Stimulated activated CD4-positive, alpha-beta T cell treated with anti-CD3 and anti-CD28 coated beads, Interleukin-4, amount 100 ng/mL, for 4 hours (primary cell): ENCODE results near the gene CELSR1.

Experiments
- DNase-seq, 2 experiments: peaks; one replicate each; pipeline ENCODE4 v3.0.0-alpha.2; 2020

The CELSR1 gene, protein sequence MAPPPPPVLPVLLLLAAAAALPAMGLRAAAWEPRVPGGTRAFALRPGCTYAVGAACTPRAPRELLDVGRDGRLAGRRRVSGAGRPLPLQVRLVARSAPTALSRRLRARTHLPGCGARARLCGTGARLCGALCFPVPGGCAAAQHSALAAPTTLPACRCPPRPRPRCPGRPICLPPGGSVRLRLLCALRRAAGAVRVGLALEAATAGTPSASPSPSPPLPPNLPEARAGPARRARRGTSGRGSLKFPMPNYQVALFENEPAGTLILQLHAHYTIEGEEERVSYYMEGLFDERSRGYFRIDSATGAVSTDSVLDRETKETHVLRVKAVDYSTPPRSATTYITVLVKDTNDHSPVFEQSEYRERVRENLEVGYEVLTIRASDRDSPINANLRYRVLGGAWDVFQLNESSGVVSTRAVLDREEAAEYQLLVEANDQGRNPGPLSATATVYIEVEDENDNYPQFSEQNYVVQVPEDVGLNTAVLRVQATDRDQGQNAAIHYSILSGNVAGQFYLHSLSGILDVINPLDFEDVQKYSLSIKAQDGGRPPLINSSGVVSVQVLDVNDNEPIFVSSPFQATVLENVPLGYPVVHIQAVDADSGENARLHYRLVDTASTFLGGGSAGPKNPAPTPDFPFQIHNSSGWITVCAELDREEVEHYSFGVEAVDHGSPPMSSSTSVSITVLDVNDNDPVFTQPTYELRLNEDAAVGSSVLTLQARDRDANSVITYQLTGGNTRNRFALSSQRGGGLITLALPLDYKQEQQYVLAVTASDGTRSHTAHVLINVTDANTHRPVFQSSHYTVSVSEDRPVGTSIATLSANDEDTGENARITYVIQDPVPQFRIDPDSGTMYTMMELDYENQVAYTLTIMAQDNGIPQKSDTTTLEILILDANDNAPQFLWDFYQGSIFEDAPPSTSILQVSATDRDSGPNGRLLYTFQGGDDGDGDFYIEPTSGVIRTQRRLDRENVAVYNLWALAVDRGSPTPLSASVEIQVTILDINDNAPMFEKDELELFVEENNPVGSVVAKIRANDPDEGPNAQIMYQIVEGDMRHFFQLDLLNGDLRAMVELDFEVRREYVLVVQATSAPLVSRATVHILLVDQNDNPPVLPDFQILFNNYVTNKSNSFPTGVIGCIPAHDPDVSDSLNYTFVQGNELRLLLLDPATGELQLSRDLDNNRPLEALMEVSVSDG (N-terminal part only)

DNA sequence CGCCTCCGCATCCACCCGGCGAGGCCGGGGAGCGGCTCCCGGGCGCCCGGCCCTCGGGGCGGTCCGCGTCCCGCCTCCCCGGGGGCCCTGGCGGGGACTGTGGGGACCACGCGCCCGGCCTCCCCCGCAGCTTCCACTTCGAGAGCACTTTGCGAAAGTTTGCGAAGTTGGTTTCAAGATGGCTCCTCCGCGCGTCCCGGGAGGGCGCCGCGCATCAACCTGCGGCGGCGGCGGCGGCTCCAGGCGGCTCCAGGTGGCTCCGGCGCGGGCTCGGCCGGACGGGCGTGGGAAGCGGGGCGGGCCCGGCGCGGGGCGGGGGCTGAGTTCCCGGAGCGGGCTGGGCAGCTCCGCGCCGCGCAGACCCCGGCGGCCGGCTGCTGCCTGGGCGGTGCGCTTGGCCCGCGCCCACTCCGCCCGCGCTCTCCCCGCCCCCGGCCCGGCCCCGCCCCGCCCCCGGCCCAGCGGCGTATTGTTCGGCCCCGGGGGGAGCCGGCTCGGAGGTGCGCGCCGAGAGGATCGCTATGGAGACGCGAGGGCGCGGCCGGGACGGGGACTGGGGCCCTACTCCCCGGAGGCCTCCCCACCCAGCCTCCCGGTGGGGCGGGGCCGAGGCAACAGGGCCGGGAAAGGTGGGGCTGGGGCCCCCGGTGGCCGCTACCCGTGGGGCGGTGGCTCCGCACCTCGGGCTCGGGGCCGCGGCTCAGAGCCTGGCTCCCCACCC lies at the start of gene CELSR1:
Gene CELSR1 (minus strand): TSS at position 396 of the 721 bp plus-strand sequence. CDS start 450 bp downstream, outside the sequence.
- DNase-seq, result peak; percentile 15 to 32

DNA sequence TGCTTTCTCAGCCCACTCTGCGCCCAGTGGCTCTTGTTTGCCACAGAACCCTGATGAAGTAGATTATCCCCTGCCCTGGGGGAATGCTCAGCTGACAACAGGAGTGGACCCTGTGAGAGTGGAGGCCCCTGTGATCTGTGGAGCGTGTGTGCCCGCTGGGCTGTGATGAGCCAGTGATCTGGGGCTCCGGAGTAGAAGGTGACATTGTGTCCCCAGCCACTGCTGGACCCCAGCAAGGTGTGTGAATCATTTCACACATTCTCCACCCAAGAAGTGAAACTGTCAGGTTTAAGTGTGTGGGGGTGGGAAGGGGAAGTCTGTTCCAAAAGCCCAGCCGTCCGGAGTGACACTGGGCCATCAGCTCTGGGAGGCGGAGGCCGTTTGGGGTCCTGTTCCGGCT lies 49.6 kb upstream of the CELSR1 start:
- no peak for DNase-seq

DNA sequence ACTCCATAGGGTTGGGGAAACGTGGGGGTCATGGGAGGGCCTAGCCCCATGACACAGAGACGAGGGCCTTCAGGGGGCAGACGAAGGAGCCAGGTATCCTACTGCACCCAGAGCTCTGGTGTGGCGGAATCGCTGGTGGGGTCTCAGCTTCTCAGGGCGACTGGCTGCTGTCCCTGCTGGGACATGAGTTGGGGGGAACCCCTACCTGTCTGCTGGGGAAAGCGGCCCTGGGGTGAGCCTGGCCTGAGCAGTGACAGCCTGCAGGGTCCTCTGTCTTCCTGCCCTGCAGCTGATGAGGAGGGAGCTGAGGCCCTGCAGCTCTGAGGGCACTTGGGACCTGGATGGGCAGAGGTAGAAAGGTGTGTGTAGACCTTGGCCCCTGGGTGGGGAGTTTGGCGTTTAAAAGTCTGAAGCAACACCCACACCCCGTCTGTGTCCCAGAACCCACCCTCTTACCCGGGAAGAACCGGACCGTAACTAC lies 49.2 kb upstream of the CELSR1 start:
- DNase-seq, result no peak

DNA sequence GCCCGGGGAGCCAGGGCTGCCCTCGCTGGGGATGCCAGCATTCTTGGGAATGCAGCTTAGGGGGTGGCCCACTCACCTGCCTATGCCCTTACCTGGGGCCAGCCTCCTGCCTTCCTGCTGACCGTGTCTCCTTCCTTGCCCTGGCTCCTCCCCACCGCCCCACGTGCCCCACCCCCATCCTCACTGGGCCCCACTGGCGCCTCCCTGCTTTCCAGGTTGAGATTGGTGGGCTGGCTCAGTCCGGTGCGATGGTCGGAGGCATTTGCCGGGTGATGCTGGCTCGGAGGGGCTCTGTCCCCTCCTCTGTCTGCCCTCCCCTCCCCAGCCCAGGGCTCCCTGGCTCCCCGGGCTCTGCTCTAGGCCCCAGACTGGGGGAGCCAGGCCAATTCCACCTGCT lies 48.7 kb upstream of the CELSR1 start:
- no peak for DNase-seq

DNA sequence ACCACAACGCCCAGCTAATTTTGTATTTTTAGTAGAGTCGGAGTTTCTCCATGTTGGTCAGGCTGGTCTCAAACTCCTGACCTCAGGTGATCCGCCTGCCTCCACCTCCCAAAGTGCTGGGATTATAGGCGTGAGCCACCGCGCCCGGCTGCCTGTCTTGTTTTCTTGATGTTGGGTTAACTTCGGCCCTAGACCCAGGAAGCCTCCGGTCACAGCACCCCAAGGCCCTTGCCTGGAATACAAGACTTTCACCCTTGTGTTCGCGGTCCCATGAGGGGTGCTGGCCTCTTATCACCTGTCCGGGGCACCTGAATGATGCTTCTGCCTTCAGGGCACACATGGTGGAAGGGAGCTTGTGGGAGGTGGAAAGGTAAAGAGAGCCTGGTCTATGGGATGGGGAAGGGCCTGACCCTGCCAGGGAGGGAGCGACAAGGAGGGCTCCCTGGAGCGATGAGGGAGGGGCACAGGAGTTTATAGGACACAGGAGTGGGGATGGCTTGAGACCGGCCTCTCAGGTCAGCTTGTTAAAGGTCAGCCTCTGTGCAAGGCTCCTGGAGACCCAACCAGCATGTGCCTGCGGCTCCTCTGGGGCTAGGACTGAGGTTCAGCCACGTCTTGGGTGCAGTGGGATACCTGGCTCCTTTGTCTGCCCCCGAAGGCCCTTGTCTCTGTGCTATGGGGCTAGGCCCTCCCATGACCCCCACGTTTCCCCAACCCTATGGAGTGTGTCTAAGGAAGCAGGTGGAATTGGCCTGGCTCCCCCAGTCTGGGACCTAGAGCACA lies 48.1 kb upstream of the CELSR1 start:
- no peak for DNase-seq

DNA sequence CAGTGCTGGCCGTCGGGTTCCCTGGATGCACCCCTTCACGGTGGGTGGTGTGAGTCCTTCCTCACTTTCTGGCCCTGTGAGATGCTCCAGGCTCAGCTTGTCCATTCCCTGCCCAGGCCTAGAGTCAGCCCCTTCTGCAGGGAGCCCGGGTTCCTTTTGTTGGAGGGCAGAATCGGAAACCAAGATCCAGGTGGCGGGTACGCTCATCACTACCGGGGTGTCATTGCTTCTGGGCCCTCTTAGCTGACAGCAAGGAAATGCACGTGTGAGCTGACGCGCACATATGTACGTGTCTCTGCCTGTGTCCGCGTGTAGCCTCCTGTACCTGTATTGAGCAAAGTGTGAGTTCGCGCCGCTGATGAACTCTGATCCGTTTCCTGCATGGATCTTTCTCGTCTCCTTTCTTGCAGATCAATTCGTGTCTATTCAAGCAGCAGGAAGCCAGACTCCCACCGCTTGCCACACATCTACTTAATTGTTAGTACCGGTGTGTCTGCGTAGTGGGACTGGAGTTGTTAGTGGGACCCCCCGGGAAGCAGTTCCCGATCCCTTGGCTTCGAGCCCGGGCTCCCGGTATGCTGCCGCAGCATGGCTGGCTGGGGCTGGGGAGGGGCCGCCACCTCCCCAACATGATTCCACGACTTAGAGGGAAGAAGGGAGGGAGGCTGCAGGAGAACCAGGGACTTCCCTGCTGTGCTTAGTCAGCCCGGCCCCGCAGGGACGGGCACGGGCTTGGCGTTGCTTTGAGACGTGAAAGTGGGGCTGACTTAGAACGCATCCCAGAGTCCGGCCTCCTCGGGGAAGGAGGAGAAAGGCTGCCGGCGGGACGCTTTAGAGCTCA lies 46.9 kb upstream of the CELSR1 start:
- no peak for DNase-seq

DNA sequence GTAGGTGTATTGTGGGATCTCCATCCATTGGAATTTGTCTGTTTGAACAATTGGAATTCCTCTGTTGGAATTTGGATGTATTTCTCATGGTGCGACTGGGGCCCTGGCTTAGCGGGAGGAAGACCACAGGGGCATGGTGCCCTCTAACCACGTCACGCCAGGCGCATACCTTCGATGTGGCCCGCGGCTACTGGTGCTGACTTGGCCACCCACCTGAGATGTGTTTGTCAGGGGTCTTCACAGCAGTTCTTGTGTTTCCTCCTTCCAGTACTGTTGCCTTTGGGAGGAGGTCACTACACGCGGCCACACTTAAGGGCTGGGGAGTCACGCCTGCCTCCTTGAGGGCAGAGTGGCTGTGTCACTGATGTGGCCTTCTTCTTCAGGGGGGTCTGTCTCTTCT lies 46.2 kb upstream of the CELSR1 start:
- no peak for DNase-seq

DNA sequence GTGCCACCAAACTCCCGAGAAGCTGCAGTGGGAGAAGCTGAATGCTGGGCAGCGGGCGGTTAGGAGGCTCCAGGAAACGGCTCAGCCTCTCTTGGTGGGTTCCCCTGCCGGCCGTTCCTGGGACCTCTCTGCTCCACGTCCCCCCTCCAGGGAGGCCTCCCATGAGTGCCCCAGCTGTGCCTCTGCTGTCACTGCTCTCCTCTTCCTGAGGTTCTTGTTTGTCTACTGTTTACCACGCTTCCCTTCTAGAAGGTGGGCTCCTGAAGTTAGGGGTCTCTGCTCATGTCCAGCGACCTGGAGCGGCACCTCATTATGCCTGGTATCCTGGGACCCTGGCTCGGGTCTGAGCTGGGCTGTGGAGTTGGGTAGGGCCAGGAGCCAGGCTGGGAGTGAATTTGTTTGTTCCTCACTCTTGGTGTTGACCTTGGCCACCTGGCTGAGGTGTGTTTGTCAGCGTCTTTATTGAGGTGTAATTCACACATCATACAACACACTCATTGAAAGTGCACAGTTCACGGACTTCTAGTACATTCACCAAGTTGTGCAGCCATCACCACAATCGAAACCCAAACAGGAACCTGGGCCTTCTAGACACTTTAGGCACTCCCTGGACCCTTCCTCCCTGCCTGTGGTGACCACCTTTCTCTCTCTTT lies 45.0 kb upstream of the CELSR1 start:
- DNase-seq, result no peak

DNA sequence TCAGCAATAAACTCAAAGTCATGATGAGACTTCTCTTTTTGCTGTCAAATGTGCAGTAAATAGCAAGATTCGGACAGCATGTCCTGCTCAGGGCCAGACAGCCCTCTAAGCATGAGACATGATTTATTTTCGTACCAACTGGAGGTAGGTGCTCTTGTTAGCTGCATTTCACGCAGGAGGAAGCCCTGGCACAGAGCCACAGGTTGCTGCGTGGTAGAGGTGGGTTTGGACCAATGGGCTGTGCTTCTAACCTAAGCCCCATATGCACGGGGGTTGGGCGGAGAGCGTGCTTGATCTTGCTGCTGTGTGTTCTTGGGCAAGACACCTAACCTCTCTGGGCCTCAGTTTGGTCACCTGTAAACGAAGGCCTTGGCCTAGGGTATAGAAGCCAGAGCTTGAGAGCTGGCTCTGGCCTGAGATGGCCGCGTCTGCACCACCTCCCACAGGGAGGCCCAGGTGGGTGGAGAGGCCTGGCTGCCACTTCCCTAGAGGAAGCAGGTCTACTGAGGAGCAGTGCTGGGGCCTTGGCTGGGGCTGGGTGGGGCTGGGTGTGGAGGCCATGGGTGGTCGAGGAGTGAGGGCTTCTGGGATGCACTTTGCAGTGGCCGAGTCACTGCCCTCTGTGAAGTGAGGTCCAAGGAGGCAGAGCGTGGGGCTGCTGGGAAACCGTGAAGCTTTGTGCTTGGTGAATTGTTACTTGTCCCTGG lies 44.3 kb upstream of the CELSR1 start:
- no peak for DNase-seq

DNA sequence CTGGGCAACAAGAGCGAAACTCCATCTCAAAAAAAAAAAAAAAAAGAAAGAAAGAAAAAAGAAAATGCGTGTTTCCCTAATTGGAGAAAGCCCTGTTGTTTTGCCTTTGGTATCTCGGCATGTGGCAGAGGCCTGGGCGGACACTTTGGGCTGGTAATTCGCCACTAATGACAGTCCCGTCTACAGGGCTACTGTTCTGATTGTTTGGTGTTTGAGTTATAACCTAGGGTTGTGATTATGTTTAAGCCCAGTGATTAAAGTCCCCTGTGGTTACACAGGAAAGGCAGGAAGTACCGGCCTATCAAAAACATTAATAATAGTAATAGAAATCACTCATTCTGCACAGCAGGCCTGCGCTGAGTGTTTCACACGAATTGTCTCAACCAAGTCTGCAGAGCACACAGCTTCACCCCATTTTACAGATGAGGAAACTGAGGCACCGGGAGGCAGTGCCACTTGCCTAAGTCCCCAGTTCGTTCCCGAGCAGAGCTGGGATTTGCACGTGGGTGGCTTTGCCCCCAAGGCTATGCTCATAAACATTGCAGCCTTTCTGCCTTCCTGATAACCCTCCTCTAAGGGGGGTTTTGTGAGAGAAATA lies 43.6 kb upstream of the CELSR1 start:
- no peak for DNase-seq

DNA sequence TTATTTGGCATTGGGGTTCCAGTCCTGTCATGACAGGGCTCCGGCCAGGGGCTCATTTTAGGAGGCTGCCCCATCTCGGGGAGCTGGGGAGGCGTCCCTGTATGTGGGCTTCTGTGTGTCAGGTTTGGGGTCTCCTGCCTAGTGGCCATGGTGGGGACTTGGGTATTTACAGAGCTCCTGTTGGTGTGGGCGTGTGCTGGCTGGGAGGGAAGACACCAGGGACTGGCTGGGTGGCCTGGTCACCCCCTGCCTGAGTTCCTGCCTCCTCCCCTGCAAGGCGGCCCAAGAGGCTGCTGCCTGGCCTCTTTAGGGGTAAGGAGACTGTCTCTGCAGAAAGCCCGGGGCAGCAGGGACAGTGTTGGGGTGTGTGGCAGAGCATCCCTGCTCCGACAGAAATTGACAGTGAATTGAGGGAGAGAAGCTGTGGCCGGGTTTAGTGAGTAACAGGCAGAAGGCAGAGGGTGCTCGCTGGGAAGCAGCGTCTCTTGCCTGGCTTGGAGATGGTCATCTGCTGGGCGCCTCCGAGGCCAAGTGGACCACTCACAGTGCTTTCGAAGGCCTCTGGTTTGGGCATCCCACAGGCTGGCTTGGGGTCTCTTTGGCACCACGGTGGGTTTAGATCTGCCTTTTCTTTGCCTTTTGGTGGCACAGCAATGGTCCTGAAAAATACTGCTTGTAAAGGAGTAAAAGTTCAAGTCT lies 42.5 kb upstream of the CELSR1 start:
- no peak for DNase-seq

DNA sequence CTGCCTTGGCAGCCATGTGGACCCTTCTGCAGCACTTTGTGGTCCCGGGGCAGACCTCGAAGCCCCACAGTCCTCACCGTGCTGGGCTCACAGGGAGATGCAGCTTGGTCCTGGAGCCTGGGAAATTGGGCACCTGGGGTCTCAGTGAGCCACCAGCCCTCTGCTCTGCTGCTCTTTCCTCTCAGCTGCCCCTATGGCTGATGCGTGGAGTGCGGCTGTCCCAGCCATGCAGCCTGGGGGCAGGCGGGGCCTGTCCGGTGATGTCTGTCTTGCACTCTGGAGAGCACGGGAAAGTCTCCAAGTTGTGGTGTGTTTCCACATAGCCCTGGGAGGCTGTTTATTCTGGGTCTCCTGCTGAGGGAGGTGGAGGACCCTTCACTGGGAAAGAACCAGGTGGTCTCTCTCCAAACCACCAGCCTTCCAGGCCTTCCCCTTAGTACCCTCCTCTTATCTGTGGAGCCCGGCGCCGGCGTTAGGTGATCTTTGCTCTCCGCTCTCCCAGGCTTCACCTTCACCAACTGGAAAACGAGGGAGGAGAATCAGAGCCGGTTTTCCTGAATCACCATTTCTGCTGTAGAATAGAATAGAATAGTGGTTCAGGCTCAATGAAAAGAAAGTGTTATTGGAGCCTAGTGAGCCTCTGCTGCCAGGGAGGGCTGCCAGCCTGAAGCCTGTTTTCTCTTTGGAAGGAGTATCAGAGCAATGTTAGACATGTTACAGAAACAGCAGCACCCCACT lies 41.6 kb upstream of the CELSR1 start:
- no peak for DNase-seq

DNA sequence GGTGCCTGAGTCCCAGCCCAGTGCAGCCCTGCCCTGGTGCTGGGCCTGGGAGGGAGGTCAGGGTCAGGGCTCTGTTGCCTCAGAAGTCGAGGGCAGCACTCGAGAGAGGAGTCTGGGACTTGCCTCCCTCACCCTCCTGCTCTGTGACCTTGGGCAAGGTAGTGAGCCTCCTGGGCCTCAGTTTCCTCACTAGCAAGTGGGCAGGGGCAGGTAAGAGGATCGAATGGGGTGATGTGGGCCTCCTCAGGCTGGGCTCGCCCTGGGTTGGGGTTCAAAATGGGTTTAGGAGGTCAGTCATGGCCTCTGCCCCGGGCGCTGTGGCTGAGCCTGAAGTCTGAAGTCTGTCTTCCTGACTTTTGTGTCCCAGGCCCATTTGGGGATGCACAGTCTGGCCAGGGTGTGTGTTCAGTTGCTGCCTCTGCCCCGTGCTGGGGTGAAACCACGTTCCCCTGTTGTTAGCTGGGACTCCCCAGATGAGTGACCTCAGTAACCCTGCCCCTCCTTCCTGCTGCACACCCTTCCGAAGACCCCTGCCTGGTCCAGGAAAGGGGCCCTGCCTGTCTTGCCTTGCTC lies 40.9 kb upstream of the CELSR1 start:
- DNase-seq, result no peak

DNA sequence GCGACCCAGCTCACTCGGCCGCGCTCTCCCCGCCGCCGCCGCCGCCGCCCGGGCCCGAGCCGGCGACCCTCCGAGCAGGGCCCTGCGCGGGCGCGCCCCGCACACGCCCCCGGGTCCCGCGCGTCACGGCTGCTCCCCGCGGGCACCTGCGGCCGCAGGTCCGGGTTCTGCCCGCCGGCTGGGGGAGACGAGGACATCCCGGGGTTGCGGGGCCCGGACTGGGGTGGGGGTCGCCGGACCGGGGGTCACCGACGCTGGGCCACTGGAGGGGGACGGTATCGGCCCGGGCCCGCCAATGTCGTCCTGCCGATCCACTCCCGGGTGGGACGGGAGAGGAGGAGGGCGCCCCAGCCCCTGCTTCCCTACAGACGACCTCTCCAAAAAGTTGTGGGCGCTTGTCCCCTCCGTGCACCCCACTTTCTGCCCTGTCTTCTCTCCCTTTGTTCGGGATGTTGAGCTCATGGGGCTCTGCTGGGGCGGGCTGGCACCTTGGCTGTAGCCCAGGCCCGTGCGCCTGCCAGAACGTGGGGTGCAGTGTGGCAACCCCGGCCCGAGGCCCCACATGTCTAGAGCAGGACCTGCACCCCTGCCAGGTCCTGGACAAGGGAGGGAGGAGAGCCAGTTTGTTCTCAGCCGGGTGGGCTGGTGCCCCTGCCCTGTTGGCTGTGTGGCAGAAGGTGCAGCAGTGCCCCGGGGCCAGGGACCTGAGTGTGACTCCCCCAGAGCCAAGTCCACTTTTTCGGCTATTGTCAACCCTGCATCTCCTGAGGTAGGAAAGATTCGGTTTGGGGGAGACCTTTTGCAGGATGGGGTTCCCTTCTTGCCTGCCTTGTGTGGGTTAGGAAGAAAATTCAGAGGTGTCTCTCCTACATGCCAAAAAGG lies 40.2 kb upstream of the CELSR1 start:
- DNase-seq, result peak in 1 of 2 experiments; percentile 22

DNA sequence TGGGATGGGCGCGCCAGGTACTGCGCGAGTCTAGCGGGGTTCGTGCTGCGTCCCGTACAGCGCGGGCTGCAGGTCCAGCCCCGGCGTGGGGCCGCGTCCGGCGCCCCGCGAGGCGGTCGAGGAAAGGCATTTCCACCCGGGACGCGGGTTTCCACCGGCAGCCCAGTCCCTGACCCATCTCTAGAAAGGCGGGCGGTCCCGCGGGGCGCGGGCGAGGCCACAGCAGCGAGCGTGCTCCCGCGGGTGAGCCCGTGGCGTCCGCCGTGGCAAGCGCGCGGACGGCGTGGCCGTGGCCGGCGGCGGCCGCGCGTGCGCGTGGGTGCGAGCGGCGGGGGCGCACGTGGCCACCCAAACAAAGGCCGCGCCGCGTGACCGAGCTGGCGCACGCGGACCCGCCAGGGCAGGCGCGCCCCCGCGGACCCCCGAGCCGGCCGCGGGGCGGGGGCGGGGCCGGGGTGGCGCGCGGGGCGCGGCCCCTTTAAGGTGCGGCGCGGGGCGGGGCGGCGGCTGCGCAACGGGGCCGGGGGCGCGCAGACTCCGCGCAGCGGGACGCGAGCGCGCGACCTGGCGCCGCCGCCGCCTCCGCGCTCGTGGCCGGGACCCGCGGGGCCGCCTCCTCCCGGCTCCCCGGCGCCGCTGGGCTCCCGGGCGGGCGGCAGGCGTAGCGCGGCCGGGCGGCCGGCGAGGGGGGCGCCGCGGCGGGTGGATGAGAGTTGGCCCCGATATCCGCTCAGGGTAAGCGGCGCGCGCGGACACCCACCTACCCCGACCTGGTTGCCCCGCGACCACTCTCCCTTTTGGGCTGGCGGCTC lies 39.3 kb upstream of the CELSR1 start:
- DNase-seq, result peak; percentile 58 to 72
